AG09319 (cell line): Measurements from ENCODE around the gene THBD.

Experiments used
- DNase-seq: peaks from one replicate; pipeline ENCODE4 v3.0.0-alpha.2; 2010; ENCODE audit warnings: low read depth; ENCODE audit errors: extremely low read depth
- CTCF ChIP-seq: IDR thresholded peaks from 2 replicates; pipeline ENCODE4 v1.5.1; 2011; ENCODE audit warnings: low read depth, mild to moderate bottlenecking, inconsistent platforms, low read length, moderate library complexity

THBD gene

GRCh38 chr20:23077277-23077676 is 27.8 kb upstream of the THBD start:
- TF ChIP-seq CTCF: no peak
- DNase-seq: no peak

- no peak for DNase-seq
- no peak for TF ChIP-seq CTCF
Measured at GRCh38 chr20:23074052-23074451, 24.6 kb upstream of the THBD start.

- no peak for DNase-seq
- TF ChIP-seq CTCF: no peak
Measured at GRCh38 chr20:23072892-23073586, 23.6 kb upstream of the THBD start.

GRCh38 chr20:23071996-23072395 is 22.5 kb upstream of the THBD start:
- no peak for TF ChIP-seq CTCF
- no peak for DNase-seq

- no peak for DNase-seq
- no peak for TF ChIP-seq CTCF
Measured at GRCh38 chr20:23071398-23071797, 21.9 kb upstream of the THBD start.

- no peak for DNase-seq
- no peak for TF ChIP-seq CTCF
Measured at GRCh38 chr20:23069108-23069507, 19.6 kb upstream of the THBD start.

GRCh38 chr20:23068283-23068682 is 18.8 kb upstream of the THBD start:
- TF ChIP-seq CTCF: no peak
- no peak for DNase-seq
